Keratinocyte (primary cell): ENCODE results near the gene GASK1A.

ENCODE experiments used
- EZH2 ChIP-seq: IDR thresholded peaks from one replicate; pipeline ENCODE4 v1.6.1; 2012; ENCODE audit warnings: inconsistent platforms, mild to moderate bottlenecking, low read length, moderate library complexity
- TF ChIP-seq, protein P1 (sequence below), 3 experiments: IDR thresholded peaks in 1 of 3; conservative IDR thresholded peaks in 1 of 3; optimal IDR thresholded peaks in 1 of 3; 2 replicates in 2 of 3; 3 replicates in 1 of 3; pipeline versions ENCODE3 to v1.5.1; 2011; ENCODE audit warnings: low read length in 3 of 3, mild to moderate bottlenecking in 3 of 3, moderate library complexity in 2 of 3, control low read depth in 1 of 3, inconsistent platforms in 1 of 3; ENCODE audit not compliant: insufficient read depth in 2 of 3; ENCODE audit errors: extremely low read depth in 1 of 3

DNA sequence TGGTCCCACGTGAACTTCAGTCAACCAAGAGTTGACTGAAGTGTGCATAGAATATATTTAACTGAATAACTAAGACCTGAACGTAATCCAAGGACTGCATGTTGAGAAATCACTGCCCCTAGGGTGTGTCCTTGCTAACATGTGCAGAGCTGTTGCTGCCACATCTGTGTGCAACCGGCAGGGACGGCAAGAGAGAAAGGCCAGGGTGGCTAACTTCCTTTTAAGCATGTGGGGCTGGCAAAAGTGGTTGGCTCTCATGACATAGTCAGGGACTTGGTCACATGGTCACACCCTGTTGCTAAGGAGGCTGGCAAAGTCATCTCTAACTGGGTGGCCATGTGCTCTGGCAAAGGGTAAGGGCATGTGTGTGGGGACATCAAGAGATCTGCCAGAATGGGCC lies 52.4 kb downstream of the GASK1A start:
- TF ChIP-seq, protein P1, sequence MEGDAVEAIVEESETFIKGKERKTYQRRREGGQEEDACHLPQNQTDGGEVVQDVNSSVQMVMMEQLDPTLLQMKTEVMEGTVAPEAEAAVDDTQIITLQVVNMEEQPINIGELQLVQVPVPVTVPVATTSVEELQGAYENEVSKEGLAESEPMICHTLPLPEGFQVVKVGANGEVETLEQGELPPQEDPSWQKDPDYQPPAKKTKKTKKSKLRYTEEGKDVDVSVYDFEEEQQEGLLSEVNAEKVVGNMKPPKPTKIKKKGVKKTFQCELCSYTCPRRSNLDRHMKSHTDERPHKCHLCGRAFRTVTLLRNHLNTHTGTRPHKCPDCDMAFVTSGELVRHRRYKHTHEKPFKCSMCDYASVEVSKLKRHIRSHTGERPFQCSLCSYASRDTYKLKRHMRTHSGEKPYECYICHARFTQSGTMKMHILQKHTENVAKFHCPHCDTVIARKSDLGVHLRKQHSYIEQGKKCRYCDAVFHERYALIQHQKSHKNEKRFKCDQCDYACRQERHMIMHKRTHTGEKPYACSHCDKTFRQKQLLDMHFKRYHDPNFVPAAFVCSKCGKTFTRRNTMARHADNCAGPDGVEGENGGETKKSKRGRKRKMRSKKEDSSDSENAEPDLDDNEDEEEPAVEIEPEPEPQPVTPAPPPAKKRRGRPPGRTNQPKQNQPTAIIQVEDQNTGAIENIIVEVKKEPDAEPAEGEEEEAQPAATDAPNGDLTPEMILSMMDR (optimal IDR thresholded peaks at IDR 0.05 in 1 of 3, IDR thresholded peaks at IDR 0.05 in 1 of 3, conservative IDR thresholded peaks at IDR 0.05 in 1 of 3; ENCODE audit: extremely low read depth in 1 of 3, insufficient read depth in 2 of 3, low read length in 3 of 3): peak in 1 of 3 experiments; percentile 16
- no peak for TF ChIP-seq EZH2
